ES-I3 (cell line): ENCODE data around the gene IL36B.

Experiments
- H3K36me3 ChIP-seq: 2 replicates; pipeline ENCODE4 v1.6.1; 2013; ENCODE audit warnings: mild to moderate bottlenecking, low read length, control low read depth, moderate library complexity; ENCODE audit not compliant: insufficient read depth
- H3K4me1 ChIP-seq: 2 replicates; pipeline ENCODE4 v1.6.1; 2013; ENCODE audit warnings: mild to moderate bottlenecking, control low read depth, low read length; ENCODE audit not compliant: insufficient read depth
- H3K9ac ChIP-seq: 2 replicates; pipeline ENCODE4 v1.6.1; 2013; ENCODE audit warnings: low read depth, mild to moderate bottlenecking, low read length, moderate library complexity
- H3K9me3 ChIP-seq: 2 replicates; pipeline ENCODE4 v1.6.1; 2013; ENCODE audit warnings: mild to moderate bottlenecking, low read length, moderate library complexity; ENCODE audit not compliant: control insufficient read depth, insufficient read depth

IL36B gene

DNA sequence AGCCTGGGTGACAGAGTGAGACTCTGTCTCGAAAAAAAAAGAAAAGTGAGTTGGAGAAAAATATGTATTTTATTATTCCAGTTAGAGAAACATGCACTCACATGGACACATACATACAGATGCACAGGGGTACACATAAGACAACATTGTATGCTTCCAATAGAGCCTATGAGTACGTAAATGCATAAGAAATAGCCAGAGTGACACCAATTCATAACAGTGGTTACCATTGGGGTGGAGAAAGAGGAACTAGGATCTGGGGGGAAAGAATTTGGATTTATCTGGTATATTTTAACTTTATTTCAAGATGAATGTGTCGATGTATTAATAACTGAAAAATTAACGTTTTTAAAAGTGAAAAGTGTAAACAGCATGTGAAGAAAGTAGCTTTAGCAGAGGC, 31.4 kb downstream of the IL36B start:
- Histone ChIP-seq H3K4me1 (no peaks in the 10 kb centered on the region), H3K9ac (no peak overlapping the region), H3K9me3 (no peaks in the 10 kb centered on the region; the same call in 1 of the 2 replicates), H3K36me3 (no peaks in the 10 kb centered on the region)

DNA sequence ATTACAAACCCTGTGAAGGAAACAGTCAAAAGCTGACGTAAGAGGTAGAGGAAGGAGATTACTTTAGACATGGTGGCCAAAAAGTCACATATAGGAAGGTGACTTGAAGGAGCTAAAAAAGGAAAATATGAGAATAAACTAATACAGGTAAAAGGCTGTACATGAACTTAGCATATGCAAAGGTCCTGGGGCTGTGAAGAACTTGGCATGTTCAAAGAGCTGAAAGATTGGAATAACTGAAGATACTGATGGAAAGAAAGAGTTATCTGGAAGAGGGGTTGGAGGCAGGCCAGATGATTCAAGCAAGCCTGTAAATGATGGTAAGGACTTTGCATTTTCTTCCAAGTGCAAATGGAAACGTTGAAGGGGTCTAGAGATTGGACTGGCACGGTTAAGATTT, 34.2 kb downstream of the IL36B start:
- Histone ChIP-seq H3K9ac (no peak overlapping the region), H3K4me1 (no peaks in the 10 kb centered on the region), H3K36me3 (no peaks in the 10 kb centered on the region)

DNA sequence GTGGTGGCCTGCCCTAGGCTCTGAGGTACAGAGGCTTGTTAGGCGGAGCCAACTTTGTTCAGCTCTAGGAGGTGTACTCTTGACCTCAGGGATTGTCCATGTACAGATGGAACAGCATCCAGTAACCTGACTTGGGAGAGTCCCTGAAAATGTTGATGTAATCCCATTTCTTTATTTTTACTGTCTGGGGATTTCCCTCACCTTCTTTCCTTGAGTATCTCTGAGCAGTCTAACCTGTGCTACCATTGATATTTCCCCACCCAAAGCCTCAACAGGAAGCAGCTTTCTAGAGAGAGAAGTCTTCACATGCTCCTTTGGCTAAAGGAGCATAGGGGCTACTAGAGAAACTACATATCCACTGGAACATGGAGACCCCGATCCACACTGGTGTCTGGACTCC, 37.0 kb downstream of the IL36B start:
- Histone ChIP-seq H3K36me3 (no peaks in the 10 kb centered on the region), H3K9me3 (no peaks in the 10 kb centered on the region; the same call in 1 of the 2 replicates), H3K9ac (no peak overlapping the region), H3K4me1 (no peaks in the 10 kb centered on the region)

More for the DNA sequence above, 34.2 kb downstream of the IL36B start:
- H3K9me3 ChIP-seq = no peaks in the 10 kb centered on the region; the same call in 1 of the 2 replicates

DNA sequence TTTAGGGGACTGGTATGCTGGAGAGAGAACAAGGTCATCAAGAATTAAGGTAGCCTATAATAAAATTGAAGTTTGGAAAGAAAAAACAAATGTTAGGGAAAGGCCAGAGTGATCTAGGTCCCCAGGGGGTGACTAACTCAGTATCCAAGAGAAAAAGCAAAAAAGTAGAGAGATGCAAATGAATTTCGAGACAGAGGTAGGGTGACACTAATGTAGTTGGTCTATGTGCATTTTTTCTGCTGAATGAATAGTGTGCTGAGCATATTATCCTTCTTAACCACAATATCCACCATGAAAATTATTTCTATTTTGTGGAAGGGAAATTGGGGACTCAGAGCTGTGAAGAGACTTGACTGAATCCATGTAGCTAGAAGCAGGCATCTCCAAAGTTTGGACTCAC, 37.6 kb downstream of the IL36B start:
- Histone ChIP-seq H3K9me3 (no peaks in the 10 kb centered on the region; the same call in 1 of the 2 replicates), H3K36me3 (no peaks in the 10 kb centered on the region), H3K9ac (no peak overlapping the region), H3K4me1 (no peaks in the 10 kb centered on the region)

DNA sequence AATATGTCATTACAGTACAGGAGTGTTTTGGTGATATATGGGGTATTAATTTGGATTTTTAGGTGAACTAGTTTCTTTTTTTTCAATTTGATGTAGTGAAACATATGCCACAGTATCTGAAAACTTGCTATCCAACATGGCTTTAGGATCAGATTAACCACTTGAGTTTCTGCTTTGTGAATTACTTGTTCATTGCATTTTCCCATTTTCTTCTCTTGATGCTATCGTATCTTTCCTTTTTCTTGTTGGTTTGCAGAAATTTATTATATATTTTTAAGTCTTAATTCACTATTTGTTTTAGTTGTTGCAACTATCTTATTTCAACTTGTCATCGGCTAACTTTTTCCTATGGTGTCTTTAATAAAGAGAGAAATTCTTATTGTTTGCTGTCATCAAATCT, 38.6 kb downstream of the IL36B start:
- no peaks in the 10 kb centered on the region for H3K4me1 ChIP-seq
- H3K36me3 ChIP-seq = no peaks in the 10 kb centered on the region
- H3K9ac ChIP-seq = no peak overlapping the region
- no peaks in the 10 kb centered on the region; the same call in 1 of the 2 replicates for H3K9me3 ChIP-seq

DNA sequence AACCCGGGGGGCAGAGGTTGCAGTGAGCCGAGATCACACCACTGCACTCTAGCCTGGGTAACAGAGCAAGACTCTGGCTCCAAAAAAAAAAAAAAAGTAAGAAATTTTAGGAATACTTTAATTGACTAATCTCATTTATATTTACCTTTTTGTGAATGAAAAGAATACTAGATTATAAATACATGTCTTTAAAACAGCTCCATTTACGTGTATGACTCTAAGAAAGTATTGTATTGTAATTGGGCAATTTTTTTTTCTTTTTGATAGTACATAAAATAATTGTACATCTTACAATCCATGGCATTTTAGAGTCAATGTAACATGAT, 39.4 kb downstream of the IL36B start:
- no peak overlapping the region for H3K9ac ChIP-seq
- no peaks in the 10 kb centered on the region for H3K9me3 ChIP-seq
- no peaks in the 10 kb centered on the region for H3K4me1 ChIP-seq
- no peaks in the 10 kb centered on the region for H3K36me3 ChIP-seq

DNA sequence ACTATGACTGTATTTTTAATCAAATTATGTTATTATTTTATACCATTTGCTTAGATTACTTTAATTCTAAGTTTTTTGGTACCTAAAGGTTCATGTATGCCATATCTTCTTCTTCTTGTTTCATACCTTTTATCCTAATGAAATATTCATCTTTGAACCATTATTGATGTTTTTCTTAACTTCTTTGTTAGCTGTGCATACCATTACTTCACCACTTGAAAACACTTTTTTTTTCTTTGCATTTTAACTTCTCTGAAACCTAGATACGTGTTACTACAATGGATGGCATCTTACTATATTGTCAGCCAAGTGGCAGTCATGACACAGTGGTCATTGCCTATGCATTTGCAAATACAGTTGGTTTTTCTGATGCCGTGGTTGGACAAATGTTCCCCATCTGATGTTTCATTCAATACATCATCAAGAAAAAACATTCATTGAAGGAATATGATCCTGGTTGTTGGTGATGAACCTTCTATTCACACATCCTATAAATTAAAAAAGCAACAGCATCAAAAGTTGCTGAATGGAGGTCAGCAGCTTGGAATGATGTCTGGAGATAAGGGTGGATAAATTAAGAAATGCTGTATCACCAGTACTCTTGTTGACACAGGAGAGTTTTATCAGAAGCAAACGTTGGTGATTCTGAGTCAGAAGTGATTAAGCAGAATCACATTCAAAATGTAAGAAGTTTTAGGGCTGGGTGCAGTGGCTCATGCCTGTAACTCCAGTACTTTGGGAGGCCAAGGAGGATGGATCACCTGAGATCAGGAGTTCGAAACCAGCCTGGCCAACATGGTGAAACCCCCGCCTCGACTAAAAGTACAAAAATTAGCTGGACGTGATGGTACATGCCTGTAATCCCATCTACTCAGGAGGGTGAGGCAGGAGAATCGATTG, 40.0 kb downstream of the IL36B start:
- Histone ChIP-seq H3K9ac (no peak overlapping the region), H3K4me1 (no peaks in the 10 kb centered on the region), H3K36me3 (no peaks in the 10 kb centered on the region), H3K9me3 (no peaks in the 10 kb centered on the region)

DNA sequence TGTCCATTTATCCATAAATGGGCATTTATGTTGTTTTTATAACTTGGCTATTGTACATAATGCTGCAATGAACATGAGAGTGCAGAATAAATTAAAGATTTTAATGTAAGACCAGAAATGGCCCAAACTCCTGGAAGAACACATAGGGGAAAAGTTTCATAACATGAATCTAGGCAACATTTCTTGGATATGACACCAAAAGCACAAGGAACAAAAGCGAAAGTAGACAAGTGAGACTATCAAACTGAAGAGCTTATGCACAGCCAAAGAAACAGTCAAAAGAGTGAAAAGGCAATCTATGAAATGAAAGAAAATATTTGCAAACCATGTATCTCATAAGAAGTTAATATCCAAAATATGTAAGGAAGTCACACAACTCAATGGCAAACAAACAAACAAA, 41.6 kb downstream of the IL36B start:
- Histone ChIP-seq H3K36me3 (no peaks in the 10 kb centered on the region), H3K9me3 (no peaks in the 10 kb centered on the region), H3K9ac (no peak overlapping the region), H3K4me1 (no peaks in the 10 kb centered on the region)

DNA sequence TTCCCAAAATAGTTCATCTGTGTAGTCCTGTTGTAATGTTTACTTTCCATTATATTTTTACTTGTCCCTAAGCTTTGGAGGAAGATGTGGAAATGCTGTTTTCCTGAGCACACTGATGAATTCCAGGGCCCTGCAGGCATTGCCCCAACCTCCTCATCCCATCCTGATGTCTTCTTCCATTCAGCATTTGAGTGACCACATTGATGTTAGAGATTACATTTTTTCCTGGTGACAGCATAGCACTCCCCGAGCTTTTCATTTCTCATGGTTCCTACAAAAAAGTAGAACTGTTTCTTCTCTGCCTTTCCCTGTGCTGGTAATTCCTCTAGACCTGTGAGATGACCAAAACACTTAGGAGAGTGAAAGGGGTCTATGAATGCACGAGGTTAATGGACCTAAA, 42.6 kb downstream of the IL36B start:
- H3K36me3 ChIP-seq = no peaks in the 10 kb centered on the region
- no peaks in the 10 kb centered on the region for H3K4me1 ChIP-seq
- no peak overlapping the region for H3K9ac ChIP-seq
- H3K9me3 ChIP-seq = no peaks in the 10 kb centered on the region

DNA sequence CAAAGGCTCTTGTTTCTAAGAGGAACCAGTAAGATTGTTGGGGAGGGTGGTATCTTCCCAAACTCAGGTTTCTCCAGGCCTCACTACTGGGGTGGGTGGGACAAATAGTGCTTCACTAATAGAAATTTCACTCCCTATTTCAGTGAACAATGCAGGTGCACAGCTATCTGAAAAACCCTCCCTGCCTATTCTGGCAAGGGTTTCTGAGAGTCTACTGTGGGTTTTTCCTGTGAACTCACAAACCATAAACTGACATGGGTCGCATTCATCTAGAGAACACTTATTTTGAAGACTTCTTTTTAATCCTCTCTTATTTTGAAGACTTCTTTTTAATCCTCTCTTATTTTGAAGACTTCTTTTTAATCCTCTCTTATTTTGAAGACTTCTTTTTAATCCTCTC, 43.0 kb downstream of the IL36B start:
- Histone ChIP-seq H3K9ac (no peak overlapping the region), H3K4me1 (no peaks in the 10 kb centered on the region), H3K9me3 (no peaks in the 10 kb centered on the region), H3K36me3 (no peaks in the 10 kb centered on the region)

DNA sequence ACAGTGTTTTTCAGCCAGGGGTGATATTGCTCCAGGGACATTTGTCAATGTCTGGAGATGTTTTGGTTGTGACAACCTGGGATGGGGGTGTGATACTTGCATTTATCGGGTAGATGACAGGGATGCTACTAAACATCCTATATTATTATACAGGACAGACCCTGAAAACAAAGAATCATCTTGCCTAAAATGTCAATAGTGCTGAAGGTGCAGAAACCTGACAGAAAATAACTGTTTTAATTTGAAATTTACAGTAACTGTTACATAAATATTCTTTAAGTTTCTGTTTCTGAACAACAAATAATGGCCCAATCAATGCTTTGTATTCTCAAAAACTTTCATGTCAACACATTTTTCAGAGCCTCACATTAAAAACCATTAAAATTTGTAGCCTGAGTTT, 45.4 kb downstream of the IL36B start:
- Histone ChIP-seq H3K4me1 (no peaks in the 10 kb centered on the region), H3K9me3 (no peaks in the 10 kb centered on the region), H3K9ac (no peak overlapping the region), H3K36me3 (no peaks in the 10 kb centered on the region)

DNA sequence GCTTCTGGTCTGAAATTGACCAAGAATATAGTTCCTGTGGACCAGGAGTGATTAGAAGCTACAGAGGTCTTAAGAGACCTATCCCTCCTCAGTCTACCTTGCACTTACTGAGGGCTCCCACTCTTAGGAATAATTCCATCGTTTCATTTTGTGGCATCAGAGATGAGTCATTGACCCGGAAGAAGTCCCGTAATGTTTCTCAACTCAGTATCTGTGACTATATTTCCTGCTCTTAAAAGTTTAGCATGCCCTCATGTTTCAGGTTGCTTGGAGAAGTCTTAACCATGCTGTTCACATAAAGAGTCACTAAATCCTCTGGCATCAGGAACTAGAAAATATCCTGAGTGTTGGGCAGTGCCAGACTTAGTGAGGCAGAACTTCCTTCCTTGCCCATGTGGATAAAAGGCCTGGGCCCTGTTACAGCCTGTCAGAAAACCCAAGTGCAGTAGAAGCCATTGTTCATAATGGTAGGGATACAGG, 47.6 kb downstream of the IL36B start, which contains the start of gene IL36A:
Gene IL36A, plus strand, starts transcription at position 430 of the 480 bp plus-strand sequence. CDS start 413 bp downstream, outside the sequence.
- Histone ChIP-seq H3K9ac (no peak within 1 kb of the TSS), H3K4me1 (no peaks in the 10 kb centered on the region), H3K36me3 (no peaks in the 10 kb centered on the region), H3K9me3 (no peaks in the 10 kb centered on the region)

DNA sequence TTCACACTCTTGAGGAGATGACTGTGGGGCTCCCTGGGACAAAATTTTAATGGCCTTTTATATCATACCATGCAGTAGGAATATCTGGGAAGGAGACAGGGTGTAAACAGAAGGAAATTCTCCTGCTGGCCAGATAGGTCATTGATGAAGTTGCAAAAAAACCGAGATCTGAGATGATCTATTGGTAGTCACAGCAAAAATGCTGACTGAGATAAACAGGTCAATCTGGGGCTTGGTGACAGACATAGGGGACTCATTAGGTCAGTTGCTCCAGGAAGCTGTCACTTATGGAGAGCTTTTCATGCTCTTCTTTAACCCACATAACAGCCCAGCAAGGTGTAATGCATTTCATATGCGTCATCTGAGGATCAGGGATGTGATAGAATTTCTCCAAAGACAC, 50.0 kb downstream of the IL36B start:
- Histone ChIP-seq H3K36me3 (no peaks in the 10 kb centered on the region), H3K9ac (no peak overlapping the region), H3K4me1 (no peaks in the 10 kb centered on the region), H3K9me3 (peaks cover 5% of the 10 kb centered on the region)

DNA sequence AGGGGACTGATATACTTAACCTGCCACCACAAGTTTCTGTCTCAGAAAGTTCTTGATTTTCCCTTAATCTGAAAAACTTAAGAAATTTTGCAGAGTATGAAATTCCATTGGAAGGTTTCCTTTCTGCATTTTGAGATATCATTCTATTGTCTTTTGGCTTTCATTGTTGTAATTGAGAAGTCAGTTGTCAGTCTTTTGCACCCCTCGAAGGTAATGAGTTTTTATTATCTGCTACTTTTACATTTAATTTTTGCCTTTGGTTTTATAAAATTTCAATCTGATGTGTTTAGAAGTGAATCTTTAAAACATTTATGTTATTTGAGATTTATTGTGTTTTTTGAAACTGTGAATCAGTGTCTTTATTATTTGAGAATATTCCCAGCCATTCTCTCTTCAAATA, 52.2 kb downstream of the IL36B start:
- H3K4me1 ChIP-seq = no peaks in the 10 kb centered on the region
- peaks cover 5% of the 10 kb centered on the region for H3K9me3 ChIP-seq
- H3K9ac ChIP-seq = no peak overlapping the region

DNA sequence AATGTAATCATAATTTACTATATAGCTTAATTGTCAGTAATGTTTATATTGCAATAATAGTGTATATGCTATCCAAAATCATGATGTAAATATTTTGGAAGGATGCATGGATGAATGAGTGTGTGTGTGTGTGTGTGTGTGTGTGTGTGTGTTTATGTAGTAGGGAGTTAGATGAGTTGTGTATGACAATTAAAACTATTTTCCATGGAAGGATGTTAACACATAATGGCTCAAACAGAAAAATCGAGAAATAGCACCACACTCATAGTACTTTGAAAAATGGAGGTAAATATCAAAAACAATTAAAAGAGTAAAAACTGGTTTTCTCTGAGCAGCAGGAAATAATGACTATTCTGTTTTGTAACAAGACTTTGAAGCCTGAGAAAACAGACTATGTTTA, 55.5 kb downstream of the IL36B start:
- H3K9me3 ChIP-seq = peaks cover 5% of the 10 kb centered on the region
- no peaks in the 10 kb centered on the region for H3K36me3 ChIP-seq
- H3K9ac ChIP-seq = no peak overlapping the region
- H3K4me1 ChIP-seq = no peaks in the 10 kb centered on the region

More for the DNA sequence above, 52.2 kb downstream of the IL36B start:
- no peaks in the 10 kb centered on the region for H3K36me3 ChIP-seq
